Hepatocyte (in vitro differentiated cells): Measurements from ENCODE around the gene PLOD3. TPM values are rescaled to one million over a fixed set of nuclear protein-coding genes. Genes with fewer than 3 reads are reported as not detected.
A peak's percentile ranks its signal among the peaks of the same experiment; 100 is the strongest.

Experiments
- DNase-seq: peaks from one replicate; pipeline ENCODE4 v3.0.0-alpha.2; 2016; ENCODE audit warnings: low spot score
- H2AFZ ChIP-seq: fragments of 200-600 bp; sonication (generic); 2 replicates; pipeline ENCODE4 v1.6.0; 2016; ENCODE audit warnings: antibody characterized with exemption, mild to moderate bottlenecking
- H3K27ac ChIP-seq: fragments of 200-600 bp; sonication (generic); 2 replicates; pipeline ENCODE4 v1.5.1; 2016; ENCODE audit warnings: mild to moderate bottlenecking
- H3K27me3 ChIP-seq: fragments of 200-600 bp; sonication (generic); 2 replicates; pipeline ENCODE4 v1.6.1; 2016
- H3K36me3 ChIP-seq: fragments of 200-600 bp; sonication (generic); replicated peaks from 2 replicates; pipeline ENCODE4 v1.5.1; 2016; ENCODE audit warnings: low read depth; ENCODE audit not compliant: insufficient read depth
- H3K4me1 ChIP-seq: fragments of 200-600 bp; sonication (generic); 2 replicates; pipeline ENCODE4 v1.5.1; 2016; ENCODE audit warnings: mild to moderate bottlenecking, moderate library complexity; ENCODE audit not compliant: insufficient read depth
- H3K4me2 ChIP-seq: fragments of 200-600 bp; sonication (generic); 2 replicates; pipeline ENCODE4 v1.6.0; 2016
- H3K4me3 ChIP-seq: fragments of 200-600 bp; sonication (generic); 2 replicates; pipeline ENCODE4 v1.5.1; 2016; ENCODE audit warnings: mild to moderate bottlenecking
- H3K79me2 ChIP-seq: fragments of 200-600 bp; sonication (generic); 2 replicates; pipeline ENCODE4 v1.6.0; 2017; ENCODE audit warnings: mild to moderate bottlenecking
- H3K9me2 ChIP-seq: fragments of 200-600 bp; sonication (generic); replicated peaks from 2 replicates; pipeline ENCODE4 v1.6.0; 2017; ENCODE audit warnings: mild to moderate bottlenecking; ENCODE audit not compliant: insufficient read depth
- H3K9me3 ChIP-seq: fragments of 200-600 bp; sonication (generic); 2 replicates; pipeline ENCODE4 v1.5.1; 2016; ENCODE audit warnings: low read depth, mild to moderate bottlenecking
- H4K20me1 ChIP-seq: fragments of 200-600 bp; sonication (generic); 2 replicates; pipeline ENCODE4 v1.6.0; 2016; ENCODE audit warnings: mild to moderate bottlenecking; ENCODE audit not compliant: insufficient read depth, poor library complexity, severe bottlenecking
- CTCF ChIP-seq: fragments of 200-600 bp; sonication (generic); IDR thresholded peaks from 2 replicates; pipeline ENCODE4 v1.5.1; 2016; ENCODE audit warnings: antibody characterized with exemption, mild to moderate bottlenecking; ENCODE audit not compliant: poor library complexity
- EZH2 ChIP-seq: fragments of 200-600 bp; sonication (generic); IDR thresholded peaks from 2 replicates; pipeline ENCODE4 v1.6.1; 2016; ENCODE audit warnings: antibody characterized with exemption, mild to moderate bottlenecking, borderline replicate concordance
- EZH2phosphoT487 ChIP-seq: fragments of 200-600 bp; sonication (generic); IDR thresholded peaks from one replicate; pipeline ENCODE4 v1.6.1; 2018; ENCODE audit warnings: antibody characterized with exemption, mild to moderate bottlenecking, low read depth, moderate library complexity; ENCODE audit not compliant: unreplicated experiment, severe bottlenecking
- WGBS: methylation state at CpG from one replicate; pipeline ENCODE4 v1.1.6; 2016; ENCODE audit warnings: low lambda C conversion rate; ENCODE audit errors: missing lambda C conversion rate; 5-methylcytosine and 5-hydroxymethylcytosine counted together
- polyA plus RNA-seq: library from polyadenylated mRNA; unstranded; fragments of >200 nt; fragmentation: Nextera tagmentation; extraction: Ambion mirVana; gene quantifications from 2 replicates; pipeline ENCODE4 v1.2.1, GENCODE V29; 2016
- total RNA-seq: library from RNA; depleted of rRNA; stranded (reverse); fragments of >200 nt; gene quantifications from 2 replicates; pipeline ENCODE4 v1.2.3, GENCODE V29; 2014

Gene PLOD3
- total and polyA plus RNA-seq, 2 experiments from 2014 or later: 37.6 to 127 TPM

DNA sequence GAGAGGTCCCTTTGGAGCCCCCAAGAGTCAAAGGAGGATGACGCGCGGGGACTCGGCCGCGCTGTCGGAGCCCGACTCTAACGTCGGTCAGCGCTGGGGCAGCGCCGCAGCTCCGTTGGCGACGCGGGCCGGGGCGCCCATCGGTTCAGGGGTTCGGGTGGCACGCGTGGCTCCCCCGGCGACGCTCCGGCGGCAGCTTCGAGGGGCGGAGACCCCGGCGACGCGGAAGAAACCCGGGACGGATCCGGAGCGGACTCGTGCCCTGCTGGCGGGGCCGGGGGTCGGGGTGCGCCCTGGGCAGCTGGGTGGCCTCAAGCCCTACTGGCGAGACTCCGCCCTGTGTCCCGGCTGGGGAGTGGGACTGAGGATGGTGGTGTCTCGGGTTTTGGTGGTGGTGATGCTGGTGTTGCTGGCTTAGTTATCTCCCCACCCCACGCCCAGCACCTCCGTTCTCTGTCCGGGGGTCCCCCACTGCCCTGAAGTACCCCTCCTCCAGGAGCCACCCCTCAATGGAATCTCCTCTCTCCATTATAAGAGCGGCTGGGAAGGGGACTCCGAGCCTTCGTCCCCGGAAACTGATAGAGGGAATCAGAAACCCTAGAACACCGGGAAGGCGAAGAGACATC lies 37.1 kb downstream of the PLOD3 start, which contains the start of gene NAT16:
Gene NAT16 (minus strand): TSS at position 164 of the 626 bp plus-strand sequence. CDS start 5,486 bp downstream, outside the sequence.
- H3K4me2 ChIP-seq: peak within 1 kb of the TSS; percentile 72
- H3K27ac ChIP-seq: no peak within 1 kb of the TSS
- whole genome bisulfite sequencing: 8% methylated on average over 47 of the region's 56 CpGs
- no peak for DNase-seq
- peaks cover 67% of the 10 kb centered on the region for H3K27me3 ChIP-seq
- H3K4me3 ChIP-seq: no peak within 1 kb of the TSS
- H2AFZ ChIP-seq: peak within 1 kb of the TSS; percentile 31
- TF ChIP-seq CTCF (no peak), EZH2 (peak; percentile 99)
- H3K4me1 ChIP-seq: peaks cover 5% of the 10 kb centered on the region
- H3K9me2 ChIP-seq: no peaks in the 10 kb centered on the region
- H3K36me3 ChIP-seq: no peaks in the 10 kb centered on the region
- no peaks in the 10 kb centered on the region for H4K20me1 ChIP-seq
- no peaks in the 10 kb centered on the region for H3K79me2 ChIP-seq
- H3K9me3 ChIP-seq: no peaks in the 10 kb centered on the region

DNA sequence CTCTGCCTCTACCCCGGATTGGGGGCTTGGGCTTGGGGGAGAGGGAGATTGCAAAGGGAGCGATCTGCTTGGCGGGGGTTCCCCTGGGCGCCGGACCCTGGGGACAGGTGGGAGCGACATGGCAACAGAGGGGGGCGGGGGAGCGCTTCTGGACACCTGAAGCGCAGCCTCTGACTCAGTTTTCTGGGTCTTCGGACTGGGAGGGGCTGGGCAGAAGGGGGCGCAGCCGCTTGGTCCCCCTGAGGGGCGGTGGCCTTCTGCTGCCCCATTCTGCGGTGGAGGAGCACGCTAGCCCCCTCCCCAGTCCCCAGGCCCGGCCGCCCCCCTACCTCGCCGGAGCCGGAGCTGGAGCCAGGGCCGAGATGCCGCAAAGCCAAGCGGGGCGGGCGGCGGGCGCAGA lies 37.7 kb downstream of the PLOD3 start:
- Histone ChIP-seq H3K79me2 (no peaks in the 10 kb centered on the region), H3K4me2 (peak overlapping the region; percentile 72), H3K9me2 (no peaks in the 10 kb centered on the region), H3K36me3 (no peaks in the 10 kb centered on the region), H2AFZ (peak overlapping the region; percentile 31), H3K27me3 (peaks cover 72% of the 10 kb centered on the region), H3K27ac (no peak overlapping the region), H3K9me3 (no peaks in the 10 kb centered on the region), H4K20me1 (no peaks in the 10 kb centered on the region), H3K4me3 (no peak overlapping the region), H3K4me1 (peaks cover 5% of the 10 kb centered on the region)
- DNase-seq: no peak
- TF ChIP-seq CTCF: no peak
- TF ChIP-seq EZH2: no peak
- TF ChIP-seq EZH2phosphoT487: no peak
- WGBS: 0% methylated on average over 12 of the region's 27 CpGs

DNA sequence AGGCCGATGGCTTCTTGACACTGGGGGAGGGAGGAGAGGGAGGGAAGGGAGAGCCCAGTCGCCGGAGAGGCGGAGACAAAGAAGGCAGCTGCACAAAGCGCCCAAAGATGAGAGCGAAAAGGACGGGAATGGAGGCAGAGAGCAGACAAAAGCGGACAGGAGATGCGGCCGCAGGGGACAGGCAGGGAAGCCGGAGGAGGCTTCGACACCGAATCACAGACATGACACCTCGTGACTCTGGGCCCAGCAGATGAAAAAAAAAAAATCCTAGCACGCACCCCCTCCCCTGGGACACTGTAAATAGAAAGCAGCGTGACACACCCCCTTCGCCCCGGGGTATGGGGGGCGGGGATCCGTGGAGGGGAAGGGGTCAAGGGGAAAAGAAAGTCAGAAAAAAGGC lies 38.3 kb downstream of the PLOD3 start:
- H3K36me3 ChIP-seq: no peaks in the 10 kb centered on the region
- no peaks in the 10 kb centered on the region for H4K20me1 ChIP-seq
- TF ChIP-seq EZH2phosphoT487: peak; percentile 32
- no peak for TF ChIP-seq EZH2
- no peaks in the 10 kb centered on the region for H3K79me2 ChIP-seq
- no peak overlapping the region for H3K4me3 ChIP-seq
- H3K9me2 ChIP-seq: no peaks in the 10 kb centered on the region
- DNase-seq: no peak
- H3K27ac ChIP-seq: no peak overlapping the region
- WGBS: 1% methylated on average over 19 of the region's 20 CpGs
- H2AFZ ChIP-seq: no peak overlapping the region
- peak overlapping the region; percentile 72 for H3K4me2 ChIP-seq
- peaks cover 77% of the 10 kb centered on the region for H3K27me3 ChIP-seq
- peaks cover 5% of the 10 kb centered on the region for H3K4me1 ChIP-seq
- no peaks in the 10 kb centered on the region for H3K9me3 ChIP-seq

DNA sequence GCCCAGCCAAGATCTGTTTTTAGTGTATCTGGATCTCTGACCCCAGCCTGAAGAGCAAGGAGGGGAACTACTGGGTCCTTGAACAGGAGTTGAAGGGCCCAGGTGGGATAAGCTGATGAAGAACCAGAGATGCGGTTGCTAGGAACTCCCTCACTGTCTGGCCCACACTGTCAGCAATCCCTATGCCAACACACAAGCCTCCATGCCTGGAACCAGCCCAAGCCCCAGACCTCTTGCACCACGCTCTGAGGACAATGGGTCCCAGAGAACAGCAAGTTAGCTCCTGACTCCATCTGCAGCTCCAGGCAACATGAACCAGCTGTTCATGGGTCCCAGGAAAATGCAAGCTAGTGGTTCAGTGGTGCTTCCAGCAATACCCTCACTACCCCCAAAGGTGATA lies 39.7 kb downstream of the PLOD3 start:
- Histone ChIP-seq H3K9me3 (no peaks in the 10 kb centered on the region), H4K20me1 (no peaks in the 10 kb centered on the region), H3K4me2 (no peak overlapping the region), H3K27me3 (peaks cover 92% of the 10 kb centered on the region), H3K79me2 (no peaks in the 10 kb centered on the region), H3K36me3 (no peaks in the 10 kb centered on the region), H3K4me3 (no peak overlapping the region), H3K4me1 (peaks cover 15% of the 10 kb centered on the region), H3K9me2 (no peaks in the 10 kb centered on the region), H3K27ac (no peak overlapping the region), H2AFZ (no peak overlapping the region)
- no peak for DNase-seq
- no peak for TF ChIP-seq EZH2phosphoT487
- no peak for TF ChIP-seq EZH2
- TF ChIP-seq CTCF: no peak
- 76% methylated on average over 2 of the region's 2 CpGs for WGBS
